ENCODE measurements around the gene CRNKL1.

The CRNKL1 gene

GRCh38 chr20:20060234-20060998 lies 8.2 kb upstream of the CRNKL1 start:
- DNase-seq: peak in 1 of 3 experiments; percentile 12

DNA sequence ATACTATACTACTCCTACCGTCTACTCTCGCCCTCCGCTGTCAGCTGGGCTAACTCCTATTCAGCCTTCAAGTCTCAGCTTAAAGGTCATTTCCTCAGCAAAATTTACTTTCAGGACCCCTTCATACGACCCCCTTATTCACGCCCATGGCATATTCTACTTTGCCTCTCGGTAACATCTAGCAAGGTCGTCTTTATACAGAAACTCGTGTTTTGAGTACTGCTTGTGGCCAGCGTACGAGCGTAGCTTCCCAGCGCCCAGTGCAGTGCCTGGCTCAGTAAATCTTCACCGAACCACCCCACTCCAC lies 546 bp downstream of the CRNKL1 start:
- DNase-seq: peak in 1 of 3 experiments; percentile 48

DNA sequence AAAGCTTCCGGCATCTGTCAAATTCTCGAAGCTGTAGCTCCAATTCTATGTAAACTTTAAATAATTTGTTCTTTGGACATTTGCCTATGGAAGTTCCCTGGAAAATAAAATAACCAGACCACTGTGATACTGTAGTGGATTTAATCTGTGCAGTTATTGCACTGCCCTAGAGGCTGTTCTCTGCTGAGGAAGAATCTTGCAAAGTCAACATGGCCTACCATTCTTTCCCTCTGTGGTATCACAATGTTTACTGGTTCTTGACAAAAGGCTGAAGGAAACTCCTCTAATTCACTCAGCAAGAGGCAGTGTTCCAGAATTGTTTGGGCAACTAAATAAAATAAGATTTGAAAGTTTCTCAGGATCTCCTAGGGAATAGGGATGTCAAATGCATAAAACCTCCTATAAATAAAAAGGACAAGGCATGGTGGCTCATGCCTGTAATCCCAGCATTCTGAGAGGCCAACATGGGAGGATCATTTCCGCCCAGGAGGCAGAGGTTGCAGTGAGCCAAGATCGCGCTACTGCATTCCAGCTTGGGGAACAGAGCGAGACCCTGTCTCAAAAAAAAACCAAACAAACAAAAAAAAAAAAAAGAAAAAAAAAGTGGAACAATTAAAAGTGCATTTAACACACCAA lies 12.4 kb downstream of the CRNKL1 start:
- DNase-seq: no peak

GRCh38 chr20:20038586-20038985 lies 13.7 kb downstream of the CRNKL1 start:
- DNase-seq: no peak

GRCh38 chr20:20037960-20038359 lies 14.3 kb downstream of the CRNKL1 start:
- DNase-seq: no peak

DNA sequence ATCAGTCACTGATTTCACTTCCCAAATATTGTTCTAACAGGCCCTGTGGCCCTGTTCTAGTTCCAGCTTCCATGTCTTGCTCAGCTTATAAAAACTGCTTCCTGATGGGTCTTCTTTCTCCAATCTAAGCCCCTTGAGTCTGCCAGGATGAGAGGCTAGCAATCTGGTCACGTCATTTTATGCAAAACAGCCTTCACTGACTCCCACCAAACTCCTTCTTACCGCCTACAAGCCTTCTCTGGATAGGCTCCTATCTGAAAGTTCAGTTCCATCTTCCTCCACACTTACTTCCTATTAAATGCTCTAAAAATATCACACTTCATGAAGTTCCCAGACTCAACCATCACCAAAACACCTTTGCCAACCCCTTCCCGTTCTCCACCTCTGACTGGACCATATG lies 15.5 kb downstream of the CRNKL1 start:
- DNase-seq: no peak

DNA sequence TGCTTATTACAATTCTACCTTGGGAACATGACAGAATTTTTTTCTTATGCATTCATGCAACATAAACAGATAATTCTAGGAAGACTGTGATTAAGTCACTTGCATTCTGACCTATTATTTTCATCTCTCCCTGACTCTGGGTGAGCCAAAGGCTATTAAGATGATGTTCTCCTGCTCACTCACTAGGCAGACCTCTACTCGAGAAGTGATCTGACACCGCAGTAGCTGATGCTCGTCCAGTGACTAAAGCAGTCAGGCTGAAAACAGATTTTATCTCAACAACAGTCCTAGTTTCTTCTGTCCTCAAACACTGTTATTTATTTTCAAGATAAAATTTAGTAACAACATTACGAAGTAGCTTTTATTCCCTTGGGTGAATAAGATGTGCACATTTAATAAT lies 17.8 kb downstream of the CRNKL1 start:
- DNase-seq: no peak

- no peak for DNase-seq
Observed at GRCh38 chr20:20031790-20032189, 20.5 kb downstream of the CRNKL1 start.

- no peak for DNase-seq
Observed at GRCh38 chr20:20027284-20027683, 25.0 kb downstream of the CRNKL1 start.

- no peak for DNase-seq
Observed at GRCh38 chr20:20024942-20025341, 27.3 kb downstream of the CRNKL1 start.

DNA sequence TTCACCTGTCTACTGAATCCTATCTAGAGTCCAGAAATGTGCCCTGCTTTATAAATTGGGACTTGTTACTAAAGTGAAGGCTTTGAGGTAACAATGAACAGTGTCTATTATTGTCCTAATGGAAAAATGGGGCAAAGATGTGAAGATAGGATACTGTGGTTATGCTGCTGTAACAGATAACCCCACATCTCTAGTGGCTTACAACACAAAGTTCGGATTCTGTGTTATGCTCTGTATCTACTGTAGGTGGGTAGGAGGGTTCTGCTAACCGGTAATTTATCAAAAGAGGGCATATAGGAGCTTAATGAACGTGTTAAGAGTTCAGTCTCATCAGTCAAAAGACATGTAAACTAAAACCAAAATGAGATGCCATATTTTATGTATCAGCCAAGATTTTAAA lies 28.9 kb downstream of the CRNKL1 start:
- DNase-seq: no peak

- no peak for DNase-seq
Observed at GRCh38 chr20:20022498-20022897, 29.8 kb downstream of the CRNKL1 start.

DNA sequence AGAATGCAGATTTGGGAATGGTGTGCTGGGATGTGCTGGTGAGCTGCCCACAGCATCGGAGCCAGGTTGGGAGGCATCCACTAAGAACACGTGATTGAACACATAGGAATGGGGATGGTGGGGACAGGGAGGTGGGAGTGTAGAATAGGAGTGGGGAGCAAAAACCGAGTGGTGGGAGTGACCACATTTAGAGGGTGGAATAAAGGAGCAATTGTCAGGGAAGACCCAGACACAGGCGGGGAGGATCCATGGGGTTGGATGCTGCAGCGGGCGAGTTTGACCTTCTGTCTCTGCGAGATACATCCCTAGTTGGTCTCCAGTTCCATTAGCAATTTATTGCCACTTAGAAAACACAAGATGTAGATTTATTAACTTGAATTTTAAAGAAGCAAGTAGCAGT lies 30.4 kb downstream of the CRNKL1 start:
- DNase-seq: no peak

DNA sequence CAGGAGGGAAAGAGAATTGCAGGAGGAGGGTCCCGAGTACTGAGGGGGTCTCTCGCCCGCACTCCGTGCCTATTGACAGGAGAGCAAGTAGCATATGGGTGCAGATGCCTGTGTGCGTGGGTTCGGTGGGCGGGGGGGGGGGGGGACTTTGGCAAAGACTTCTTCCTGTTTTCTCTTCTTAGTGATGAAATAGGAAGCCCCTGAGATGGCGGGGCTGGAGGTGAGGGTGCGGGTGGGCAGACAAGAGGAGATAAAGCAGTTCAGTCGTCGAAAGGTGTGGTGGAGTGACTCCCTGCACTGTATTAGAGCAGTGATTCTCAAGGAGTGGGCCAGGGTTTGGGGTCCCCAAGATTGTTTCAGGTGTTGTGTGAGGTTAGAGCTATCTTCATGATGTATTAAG lies 31.4 kb downstream of the CRNKL1 start:
- DNase-seq: no peak

DNA sequence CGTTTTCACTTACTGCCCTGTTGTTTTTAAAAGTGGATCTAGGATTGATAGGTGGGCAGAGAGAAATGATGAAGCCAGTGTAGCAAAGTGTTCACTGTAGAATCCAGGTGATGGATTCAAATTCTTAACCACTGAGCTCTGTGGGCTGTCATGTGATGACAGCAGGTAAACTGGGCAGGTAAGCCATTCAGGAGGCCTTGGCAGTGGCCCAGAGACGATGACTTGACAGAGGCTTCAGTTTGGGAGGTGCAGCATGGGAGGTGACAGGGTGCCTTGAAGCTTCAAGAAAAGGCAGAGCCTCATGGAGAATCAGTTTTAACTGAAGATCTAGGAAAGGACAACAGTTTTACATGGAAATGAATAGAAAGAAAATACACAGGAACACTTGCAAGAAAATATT lies 33.1 kb downstream of the CRNKL1 start:
- DNase-seq: no peak

DNA sequence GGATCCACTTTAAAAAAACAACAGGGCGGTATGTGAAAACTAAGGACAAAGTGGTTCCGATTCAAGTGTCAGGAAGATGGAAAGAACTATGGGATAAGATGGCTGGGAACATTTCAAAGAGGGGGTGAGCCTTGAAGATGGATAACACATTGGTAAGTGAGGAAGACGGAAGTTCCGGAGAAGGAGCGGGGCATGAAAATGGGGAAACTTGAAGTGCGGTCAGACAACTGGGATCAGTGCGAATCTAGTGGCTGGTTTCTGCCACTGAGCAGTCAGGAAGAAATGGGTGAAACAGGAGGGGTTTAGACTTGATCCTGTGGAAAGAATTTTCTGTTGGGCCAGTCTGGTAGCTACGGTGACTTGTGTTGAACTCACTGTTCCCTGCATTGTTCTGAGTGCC lies 33.9 kb downstream of the CRNKL1 start:
- no peak for DNase-seq

DNA sequence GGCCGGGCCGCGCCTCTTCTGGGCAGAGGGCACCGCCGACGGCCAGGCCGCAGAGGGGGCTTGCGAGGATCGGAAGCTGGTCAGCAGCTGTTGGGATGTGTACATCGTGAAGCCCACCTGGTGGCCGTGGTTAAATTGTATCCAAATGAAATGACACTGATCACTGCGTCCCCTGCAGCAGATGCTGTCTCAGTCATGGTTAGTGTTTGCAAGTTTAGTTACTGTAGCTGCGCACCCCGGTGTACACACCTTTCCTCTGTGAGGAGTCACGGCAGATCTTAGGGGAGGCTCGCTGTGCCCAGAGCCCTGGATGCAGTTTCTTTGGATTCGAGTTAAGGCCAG lies 34.5 kb downstream of the CRNKL1 start:
- DNase-seq: no peak

DNA sequence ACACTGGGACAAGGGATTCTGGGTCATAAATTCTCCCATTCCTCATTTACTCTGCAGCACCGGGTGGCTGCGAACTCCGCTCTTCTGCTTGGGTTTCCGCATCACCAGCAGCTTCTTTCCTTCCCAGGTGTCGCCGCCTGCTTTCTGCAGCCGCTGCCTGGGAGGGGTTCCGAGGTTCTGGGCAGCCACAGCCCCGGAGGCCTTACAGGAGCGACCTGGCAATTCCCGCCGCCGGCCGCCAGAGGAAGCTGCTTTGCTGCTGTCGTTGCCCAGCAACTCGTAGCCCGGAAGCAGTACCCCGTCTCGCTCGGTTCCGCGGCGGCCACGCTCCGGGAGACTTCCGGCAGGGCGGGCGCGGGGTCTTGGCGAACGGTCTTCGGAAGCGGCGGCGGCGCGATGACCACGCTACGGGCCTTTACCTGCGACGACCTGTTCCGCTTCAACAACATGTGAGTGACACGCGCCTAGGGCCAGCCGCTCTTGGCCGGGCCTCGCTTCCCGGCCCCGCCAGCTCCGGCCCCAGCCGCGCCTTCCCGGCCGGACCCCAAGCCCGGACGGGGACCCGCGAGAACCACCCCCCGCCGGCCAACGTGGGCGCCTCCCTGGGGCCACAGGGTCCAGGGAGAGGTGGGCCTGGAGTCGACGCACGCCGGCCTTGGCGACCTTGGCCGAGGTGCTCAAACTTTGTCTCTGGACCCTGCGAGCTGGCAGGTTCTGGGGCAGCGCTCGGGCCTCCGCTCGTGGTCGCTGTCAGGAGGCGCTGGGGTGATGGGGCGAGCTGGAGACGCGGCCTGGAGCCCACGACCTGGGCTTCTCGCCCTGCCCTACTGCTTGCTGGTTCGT lies 35.0 kb downstream of the CRNKL1 start, which contains the start of gene NAA20:
Gene NAA20 (plus strand): TSS at position 362 of the 843 bp plus-strand sequence. CDS start 35 bp downstream, at position 397.
- DNase-seq: peak; percentile 80 to 96 (median 93)

DNA sequence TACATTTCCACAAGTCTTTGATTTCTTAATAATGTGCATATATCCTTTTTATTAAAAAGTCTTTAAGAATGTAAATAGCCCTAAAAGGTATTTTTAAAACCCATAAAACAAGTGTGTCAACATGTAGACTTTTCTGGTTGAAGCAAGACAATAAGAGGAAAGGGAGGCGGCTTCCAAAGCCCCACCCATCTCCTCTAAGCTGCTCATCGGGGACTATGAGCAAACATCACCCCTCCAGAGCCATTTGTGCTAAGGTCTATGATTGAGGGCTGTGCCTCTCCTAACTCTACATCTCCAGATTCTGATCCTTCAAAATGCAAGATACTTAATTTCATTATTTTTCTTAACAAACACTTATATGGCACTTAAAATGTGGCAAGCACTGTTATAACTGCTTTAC lies 37.6 kb downstream of the CRNKL1 start:
- peak in 2 of 3 experiments; percentile 16 to 62 for DNase-seq

GRCh38 chr20:20012541-20012940 lies 39.7 kb downstream of the CRNKL1 start:
- DNase-seq: no peak

DNA sequence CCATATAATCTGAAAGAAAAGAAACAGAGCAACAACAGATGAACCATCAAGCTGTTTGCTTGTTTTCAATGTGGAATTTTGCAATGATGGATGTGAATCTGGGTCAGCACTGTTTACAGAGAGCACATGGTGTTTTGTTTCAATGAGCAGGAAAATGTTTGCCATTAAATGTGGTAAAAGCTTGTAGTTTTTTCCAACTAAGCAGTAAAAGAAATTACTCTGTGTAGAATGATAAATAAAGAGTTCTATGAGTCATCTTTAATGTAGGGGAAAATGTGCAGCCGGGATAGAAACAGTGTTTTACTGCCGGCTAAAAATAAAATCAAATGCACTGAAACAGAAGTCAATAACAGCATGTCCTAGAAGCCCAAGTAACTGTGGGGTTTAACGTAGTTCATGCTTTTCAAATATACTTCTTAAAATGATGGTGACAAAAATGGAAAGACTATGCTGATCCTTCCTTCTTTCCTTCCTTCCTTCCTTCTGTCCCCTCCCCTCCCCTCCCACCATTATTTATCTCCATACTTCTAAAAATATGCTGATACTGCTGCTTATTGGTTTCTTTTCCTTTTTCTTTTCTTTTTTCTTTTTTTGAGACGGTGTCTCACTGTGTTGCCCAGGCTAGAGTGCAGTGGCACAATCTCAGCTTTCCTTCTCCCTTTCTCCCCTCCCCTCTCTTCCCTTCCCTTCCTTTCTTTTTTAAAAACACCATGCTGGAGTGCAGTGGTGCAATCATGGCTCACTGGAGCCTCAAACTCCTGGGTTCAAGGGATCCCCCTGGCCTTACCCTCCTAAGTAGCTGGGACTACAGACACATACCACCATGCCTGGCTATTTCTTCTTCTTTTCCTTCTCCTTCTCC lies 41.4 kb downstream of the CRNKL1 start:
- peak; percentile 17 to 84 (median 40) for DNase-seq

- peak; percentile 57 to 83 (median 69) for DNase-seq
Observed at GRCh38 chr20:20009784-20010253, 42.4 kb downstream of the CRNKL1 start.

- no peak for DNase-seq
Observed at GRCh38 chr20:20005342-20005741, 46.9 kb downstream of the CRNKL1 start.

All from NCI-H1417 (cell line).